Chondrocyte (in vitro differentiated cells): ENCODE results near the gene TEX35. TPM values are rescaled to one million over a fixed set of nuclear protein-coding genes. Genes with fewer than 3 reads are reported as not detected.

Experiments used
- DNase-seq: peaks from one replicate; pipeline ENCODE4 v3.0.0; 2021; ENCODE audit warnings: mixed read lengths, low spot score
- H3K27ac Mint-ChIP-seq: one replicate; pipeline ENCODE4 v1.8.0; 2021; ENCODE audit warnings: mild to moderate bottlenecking, moderate library complexity, mixed read lengths; ENCODE audit not compliant: unreplicated experiment
- H3K27me3 Mint-ChIP-seq: 2 replicates; pipeline ENCODE4 v1.8.0; 2021; ENCODE audit warnings: low read depth, mixed read lengths
- H3K36me3 Mint-ChIP-seq: 2 replicates; pipeline ENCODE4 v1.8.0; 2021; ENCODE audit warnings: low read depth, mixed read lengths
- H3K4me1 Mint-ChIP-seq: 2 replicates; pipeline ENCODE4 v1.8.0; 2021; ENCODE audit warnings: low read depth, mild to moderate bottlenecking, mixed read lengths
- H3K4me3 Mint-ChIP-seq: one replicate; pipeline ENCODE4 v1.8.0; 2021; ENCODE audit warnings: mild to moderate bottlenecking, moderate library complexity, mixed read lengths; ENCODE audit not compliant: unreplicated experiment
- H3K9me3 Mint-ChIP-seq: 2 replicates; pipeline ENCODE4 v1.8.0; 2021; ENCODE audit warnings: low read depth, mixed read lengths
- CTCF ChIP-seq: fragments of 200-600 bp; sonication (generic); IDR thresholded peaks from 2 replicates; pipeline ENCODE4 v1.5.0; 2021; ENCODE audit warnings: antibody characterized with exemption, mild to moderate bottlenecking, moderate library complexity
- total RNA-seq: library from RNA; stranded (reverse); gene quantifications from 3 replicates; pipeline ENCODE4 v1.2.1, GENCODE V29; 2021

The TEX35 gene
- total RNA-seq, 1 donor from 2014 or later, result not detected

- Mint-ChIP-seq H3K27me3 (no peaks in the 10 kb centered on the region), H3K4me3 (no peak overlapping the region), H3K4me1 (no peaks in the 10 kb centered on the region), H3K36me3 (no peaks in the 10 kb centered on the region), H3K27ac (no peak overlapping the region), H3K9me3 (no peaks in the 10 kb centered on the region)
- no peak for DNase-seq
- no peak for TF ChIP-seq CTCF
These were observed 23.5 kb upstream of the TEX35 start for GRCh38 chr1:178489399-178489798.

- Mint-ChIP-seq H3K4me1 (no peaks in the 10 kb centered on the region), H3K9me3 (no peaks in the 10 kb centered on the region), H3K27me3 (no peaks in the 10 kb centered on the region), H3K4me3 (no peak overlapping the region), H3K36me3 (no peaks in the 10 kb centered on the region), H3K27ac (no peak overlapping the region)
- DNase-seq, result no peak
- TF ChIP-seq CTCF, result no peak
These were observed 22.8 kb upstream of the TEX35 start for GRCh38 chr1:178490136-178490535.

- H3K4me3 Mint-ChIP-seq, result no peak overlapping the region
- no peaks in the 10 kb centered on the region for H3K4me1 Mint-ChIP-seq
- no peaks in the 10 kb centered on the region for H3K9me3 Mint-ChIP-seq
- H3K36me3 Mint-ChIP-seq, result no peaks in the 10 kb centered on the region
- no peak for DNase-seq
- TF ChIP-seq CTCF, result no peak
- H3K27ac Mint-ChIP-seq, result no peak overlapping the region
- no peaks in the 10 kb centered on the region for H3K27me3 Mint-ChIP-seq
These were observed 21.9 kb upstream of the TEX35 start for GRCh38 chr1:178490967-178491366.

GRCh38 chr1:178491721-178492120 lies 21.2 kb upstream of the TEX35 start:
- Mint-ChIP-seq H3K36me3 (no peaks in the 10 kb centered on the region), H3K9me3 (no peaks in the 10 kb centered on the region), H3K4me3 (no peak overlapping the region), H3K27ac (no peak overlapping the region), H3K4me1 (no peaks in the 10 kb centered on the region), H3K27me3 (no peaks in the 10 kb centered on the region)
- DNase-seq, result no peak
- no peak for TF ChIP-seq CTCF

- Mint-ChIP-seq H3K27ac (no peak overlapping the region), H3K4me1 (no peaks in the 10 kb centered on the region), H3K27me3 (no peaks in the 10 kb centered on the region), H3K36me3 (no peaks in the 10 kb centered on the region), H3K9me3 (no peaks in the 10 kb centered on the region), H3K4me3 (no peak overlapping the region)
- TF ChIP-seq CTCF, result peak; percentile 11
- DNase-seq, result no peak
These were observed 20.6 kb upstream of the TEX35 start for GRCh38 chr1:178492341-178492740.
